NCI-H510A treated with DMSO at 0.1 percent for 48 hours (cell line): ENCODE results near the gene RNU5D-1.

Experiments used
- DNase-seq: peaks from one replicate; lab custom pipeline; 2025; lab: John Stamatoyannopoulos, UW

RNU5D-1 gene

GRCh38 chr1:44724955-44725698, 5.8 kb downstream of the RNU5D-1 start:
- no peak for DNase-seq

GRCh38 chr1:44724296-44724954, 6.5 kb downstream of the RNU5D-1 start:
- no peak for DNase-seq

GRCh38 chr1:44723496-44724295, 7.3 kb downstream of the RNU5D-1 start:
- no peak for DNase-seq

- no peak for DNase-seq
These were observed 7.9 kb downstream of the RNU5D-1 start for GRCh38 chr1:44723064-44723463.

GRCh38 chr1:44721485-44722361, 9.2 kb downstream of the RNU5D-1 start:
- peak; percentile 96 for DNase-seq

- no peak for DNase-seq
These were observed 10.7 kb downstream of the RNU5D-1 start for GRCh38 chr1:44720281-44720680.

GRCh38 chr1:44719318-44719717, 11.7 kb downstream of the RNU5D-1 start:
- no peak for DNase-seq

GRCh38 chr1:44718091-44718490, 12.9 kb downstream of the RNU5D-1 start:
- no peak for DNase-seq

- no peak for DNase-seq
These were observed 13.3 kb downstream of the RNU5D-1 start for GRCh38 chr1:44717653-44718052.

GRCh38 chr1:44717156-44717555, 13.8 kb downstream of the RNU5D-1 start:
- DNase-seq: no peak

- peak; percentile 90 for DNase-seq
These were observed 15.9 kb downstream of the RNU5D-1 start for GRCh38 chr1:44714944-44715571.

GRCh38 chr1:44714532-44714931, 16.4 kb downstream of the RNU5D-1 start:
- no peak for DNase-seq

- DNase-seq: peak; percentile 74
These were observed 17.6 kb downstream of the RNU5D-1 start for GRCh38 chr1:44713321-44713781.

GRCh38 chr1:44707959-44708831, 22.8 kb downstream of the RNU5D-1 start:
- peak; percentile 11 for DNase-seq

GRCh38 chr1:44707112-44707881, 23.7 kb downstream of the RNU5D-1 start:
- DNase-seq: no peak

GRCh38 chr1:44705938-44706337, 25.0 kb downstream of the RNU5D-1 start:
- DNase-seq: no peak

- DNase-seq: no peak
These were observed 25.5 kb downstream of the RNU5D-1 start for GRCh38 chr1:44705470-44705869.

GRCh38 chr1:44701141-44701573, 29.8 kb downstream of the RNU5D-1 start:
- DNase-seq: no peak

GRCh38 chr1:44700573-44700972, 30.4 kb downstream of the RNU5D-1 start:
- no peak for DNase-seq
